ENCODE data around the gene RIC1.
"Not testable (repeated sequence)": the region's sequence is repeated elsewhere in the genome, so short reads cannot be mapped to it uniquely, and the experiment has no call there.

RIC1 gene

DNA sequence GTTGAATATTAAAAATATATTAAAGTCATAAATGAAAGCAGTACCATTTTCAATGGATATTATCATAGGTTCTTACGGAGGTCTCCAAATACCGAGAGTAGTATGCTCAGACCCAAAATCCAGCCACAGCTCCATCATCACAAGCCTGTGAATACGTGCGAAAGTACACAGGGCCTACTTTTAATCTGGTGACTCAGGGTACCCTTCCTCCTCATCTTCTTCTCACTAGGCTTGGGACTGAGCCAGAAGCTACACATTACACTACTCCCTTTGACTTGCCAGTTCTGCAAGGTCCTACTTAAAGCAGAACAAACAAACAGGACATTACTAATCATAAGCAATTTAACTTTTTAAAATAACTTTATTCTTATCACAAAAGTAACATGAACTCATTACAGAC, 7.6 kb upstream of the RIC1 start:
- DNase-seq, result no peak
- peaks cover 0 to 8% (median 0%) of the 10 kb centered on the region in 4 experiments for H3K36me3 ChIP-seq (ENCODE audit: control insufficient read depth in 4 of 4, insufficient read depth in 4 of 4, low read length in 3 of 4)
- H3K4me3 ChIP-seq (ENCODE audit: control insufficient read depth in 1 of 7, extremely low read depth in 1 of 7, insufficient read depth in 4 of 7, low read depth in 2 of 7, low read length in 6 of 7), result no peak overlapping the region
- H3K4me1 ChIP-seq (ENCODE audit: control extremely low read depth in 1 of 4, control insufficient read depth in 4 of 4, insufficient read depth in 4 of 4, low read length in 3 of 4), result peaks cover 13 to 27% (median 16%) of the 10 kb centered on the region in 4 experiments
- 97% methylated on average over 4 of the region's 4 CpGs for WGBS (ENCODE audit: insufficient coverage)
- H3K27me3 ChIP-seq (replicated peaks in 2 of 5; ENCODE audit: control insufficient read depth in 4 of 5, insufficient read depth in 5 of 5, low read length in 4 of 5), result no peaks in the 10 kb centered on the region
- H3K27ac ChIP-seq (ENCODE audit: insufficient read depth in 1 of 2, low read depth in 1 of 2, low read length in 2 of 2, poor library complexity in 1 of 2, severe bottlenecking in 2 of 2), result no peak overlapping the region
- POLR2A ChIA-PET, result no interaction called here
- CTCF ChIA-PET, result interaction anchor here (0.6 kb wide), 1 partner anchor 32 kb away, joined by 3 read pairs; no protein-coding TSS in a partner anchor
- no peaks in the 10 kb centered on the region for H3K9me3 ChIP-seq (ENCODE audit: control extremely low read depth in 1 of 5, control insufficient read depth in 4 of 5, insufficient read depth in 2 of 5, low read depth in 1 of 5, low read length in 4 of 5)

- Histone ChIP-seq H3K27me3 (replicated peaks in 2 of 5; ENCODE audit: control insufficient read depth in 4 of 5, insufficient read depth in 5 of 5, low read length in 4 of 5) (no peaks in the 10 kb centered on the region), H3K4me3 (ENCODE audit: control insufficient read depth in 1 of 7, extremely low read depth in 1 of 7, insufficient read depth in 4 of 7, low read depth in 2 of 7, low read length in 6 of 7) (no peak overlapping the region), H3K36me3 (ENCODE audit: control insufficient read depth in 4 of 4, insufficient read depth in 4 of 4, low read length in 3 of 4) (peaks cover 0 to 8% (median 0%) of the 10 kb centered on the region in 4 experiments), H3K27ac (ENCODE audit: insufficient read depth in 1 of 2, low read depth in 1 of 2, low read length in 2 of 2, poor library complexity in 1 of 2, severe bottlenecking in 2 of 2) (no peak overlapping the region), H3K9me3 (ENCODE audit: control extremely low read depth in 1 of 5, control insufficient read depth in 4 of 5, insufficient read depth in 2 of 5, low read depth in 1 of 5, low read length in 4 of 5) (no peaks in the 10 kb centered on the region), H3K4me1 (ENCODE audit: control extremely low read depth in 1 of 4, control insufficient read depth in 4 of 4, insufficient read depth in 4 of 4, low read length in 3 of 4) (peaks cover 20 to 33% (median 23%) of the 10 kb centered on the region in 4 experiments)
- no peak for DNase-seq
- ChIA-PET CTCF (interaction anchor here (0.6 to 2.5 kb wide), 2 partner anchors 13 to 33 kb away, joined by 3 to 11 read pairs; no protein-coding TSS in a partner anchor), POLR2A (interaction anchor here (0.8 kb wide), 1 partner anchor 121 kb away, joined by 3 read pairs; no protein-coding TSS in a partner anchor)
- 100% methylated on average over 1 of the region's 3 CpGs for WGBS (ENCODE audit: insufficient coverage)
Observed at GRCh38 chr9:5622016-5622415, 6.9 kb upstream of the RIC1 start.

- Histone ChIP-seq H3K27me3 (replicated peaks in 2 of 5; ENCODE audit: control insufficient read depth in 4 of 5, insufficient read depth in 5 of 5, low read length in 4 of 5) (no peaks in the 10 kb centered on the region), H3K27ac (ENCODE audit: insufficient read depth in 1 of 2, low read depth in 1 of 2, low read length in 2 of 2, poor library complexity in 1 of 2, severe bottlenecking in 2 of 2) (peak overlapping the region in 1 of 2 experiments; percentile 14), H3K4me1 (ENCODE audit: control extremely low read depth in 1 of 4, control insufficient read depth in 4 of 4, insufficient read depth in 4 of 4, low read length in 3 of 4) (peaks cover 25 to 42% (median 32%) of the 10 kb centered on the region in 4 experiments), H3K4me3 (ENCODE audit: control insufficient read depth in 1 of 7, extremely low read depth in 1 of 7, insufficient read depth in 4 of 7, low read depth in 2 of 7, low read length in 6 of 7) (no peak overlapping the region), H3K9me3 (ENCODE audit: control extremely low read depth in 1 of 5, control insufficient read depth in 4 of 5, insufficient read depth in 2 of 5, low read depth in 1 of 5, low read length in 4 of 5) (no peaks in the 10 kb centered on the region), H3K36me3 (ENCODE audit: control insufficient read depth in 4 of 4, insufficient read depth in 4 of 4, low read length in 3 of 4) (peaks cover 0 to 8% (median 0%) of the 10 kb centered on the region in 4 experiments)
- POLR2A ChIA-PET, result no interaction called here
- DNase-seq, result no peak
- no CpG with 5 or more reads among the region's 2 CpGs for WGBS (ENCODE audit: insufficient coverage)
- CTCF ChIA-PET, result interaction anchor here (0.7 to 1.6 kb wide), 2 partner anchors 13 to 175 kb away, joined by 3 to 5 read pairs; partner anchors contain the start of gene CD274
Observed at GRCh38 chr9:5624655-5625054, 4.3 kb upstream of the RIC1 start.

- ChIA-PET POLR2A (interaction anchor here (0.6 to 0.7 kb wide), 4 partner anchors 12 to 205 kb away, joined by 3 to 6 read pairs (median 4); no protein-coding TSS in a partner anchor), CTCF (interaction anchor here (0.7 to 1.4 kb wide), 4 partner anchors 8 to 312 kb away, joined by 3 to 4 read pairs (median 4); no protein-coding TSS in a partner anchor)
- Histone ChIP-seq H3K4me1 (ENCODE audit: control extremely low read depth in 1 of 4, control insufficient read depth in 4 of 4, insufficient read depth in 4 of 4, low read length in 3 of 4) (peaks cover 35 to 59% (median 39%) of the 10 kb centered on the region in 4 experiments), H3K9me3 (ENCODE audit: control extremely low read depth in 1 of 5, control insufficient read depth in 4 of 5, insufficient read depth in 2 of 5, low read depth in 1 of 5, low read length in 4 of 5) (no peaks in the 10 kb centered on the region), H3K27me3 (replicated peaks in 2 of 5; ENCODE audit: control insufficient read depth in 4 of 5, insufficient read depth in 5 of 5, low read length in 4 of 5) (no peaks in the 10 kb centered on the region), H3K27ac (ENCODE audit: insufficient read depth in 1 of 2, low read depth in 1 of 2, low read length in 2 of 2, poor library complexity in 1 of 2, severe bottlenecking in 2 of 2) (peak overlapping the region; percentile 79 to 91), H3K4me3 (ENCODE audit: control insufficient read depth in 1 of 7, extremely low read depth in 1 of 7, insufficient read depth in 4 of 7, low read depth in 2 of 7, low read length in 6 of 7) (peak overlapping the region in 6 of 7 experiments; percentile 90 to 97 (median 95)), H3K36me3 (ENCODE audit: control insufficient read depth in 4 of 4, insufficient read depth in 4 of 4, low read length in 3 of 4) (peaks cover 0 to 6% (median 0%) of the 10 kb centered on the region in 4 experiments)
- DNase-seq, result peak; percentile 67 to 96 (median 92)
- 0% methylated on average over 1 of the region's 5 CpGs for WGBS (ENCODE audit: insufficient coverage)
Observed at GRCh38 chr9:5626727-5627634, 1.9 kb upstream of the RIC1 start.

DNA sequence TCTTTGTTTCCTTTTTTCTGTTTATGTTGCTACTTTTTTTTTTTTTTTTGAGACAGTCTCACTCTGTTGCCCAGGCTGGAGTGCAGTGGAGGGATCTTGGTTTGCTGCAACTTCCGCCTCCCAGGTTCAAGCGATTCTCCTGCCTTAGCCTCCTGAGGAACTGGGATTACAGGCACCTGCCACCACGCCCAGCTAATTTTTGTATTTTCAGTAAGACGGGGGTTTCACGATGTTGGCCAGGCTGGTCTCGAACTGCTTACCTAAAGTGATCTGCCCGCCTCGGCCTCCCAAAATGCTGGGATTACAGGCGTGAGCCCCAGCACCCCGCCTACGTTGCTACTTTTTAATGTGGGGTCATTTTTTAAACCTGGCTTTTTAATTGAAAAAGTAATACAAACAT, 1.2 kb upstream of the RIC1 start:
- ChIA-PET CTCF (interaction anchor here (0.6 to 1.7 kb wide), 8 partner anchors 8 to 965 kb away, joined by 3 to 5 read pairs (median 3); no protein-coding TSS in a partner anchor), POLR2A (interaction anchor here (0.6 to 0.7 kb wide), 4 partner anchors 11 to 204 kb away, joined by 3 to 6 read pairs (median 4); no protein-coding TSS in a partner anchor)
- DNase-seq, result peak in 2 of 3 donors; percentile 7 to 13
- not testable (repeated sequence) for H3K9me3 ChIP-seq (ENCODE audit: control extremely low read depth in 1 of 5, control insufficient read depth in 4 of 5, insufficient read depth in 2 of 5, low read depth in 1 of 5, low read length in 4 of 5); H3K36me3 ChIP-seq (ENCODE audit: control insufficient read depth in 4 of 4, insufficient read depth in 4 of 4, low read length in 3 of 4); H3K27me3 ChIP-seq (replicated peaks in 2 of 5; ENCODE audit: control insufficient read depth in 4 of 5, insufficient read depth in 5 of 5, low read length in 4 of 5)
- peaks cover 35 to 59% (median 39%) of the 10 kb centered on the region in 4 experiments for H3K4me1 ChIP-seq (ENCODE audit: control extremely low read depth in 1 of 4, control insufficient read depth in 4 of 4, insufficient read depth in 4 of 4, low read length in 3 of 4)
- peak overlapping the region in 6 of 7 experiments; percentile 90 to 97 (median 95) for H3K4me3 ChIP-seq (ENCODE audit: control insufficient read depth in 1 of 7, extremely low read depth in 1 of 7, insufficient read depth in 4 of 7, low read depth in 2 of 7, low read length in 6 of 7)
- WGBS (ENCODE audit: insufficient coverage), result 28% methylated on average over 8 of the region's 11 CpGs
- peak overlapping the region; percentile 79 to 91 for H3K27ac ChIP-seq (ENCODE audit: insufficient read depth in 1 of 2, low read depth in 1 of 2, low read length in 2 of 2, poor library complexity in 1 of 2, severe bottlenecking in 2 of 2)

GRCh38 chr9:5628183-5628529, 751 bp upstream of the RIC1 start:
- WGBS (ENCODE audit: insufficient coverage), result 4% methylated on average over 5 of the region's 7 CpGs
- Histone ChIP-seq H3K27ac (ENCODE audit: insufficient read depth in 1 of 2, low read depth in 1 of 2, low read length in 2 of 2, poor library complexity in 1 of 2, severe bottlenecking in 2 of 2) (peak overlapping the region; percentile 79 to 91), H3K27me3 (replicated peaks in 2 of 5; ENCODE audit: control insufficient read depth in 4 of 5, insufficient read depth in 5 of 5, low read length in 4 of 5) (no peaks in the 10 kb centered on the region), H3K4me3 (ENCODE audit: control insufficient read depth in 1 of 7, extremely low read depth in 1 of 7, insufficient read depth in 4 of 7, low read depth in 2 of 7, low read length in 6 of 7) (peak overlapping the region; percentile 71 to 97 (median 94)), H3K4me1 (ENCODE audit: control extremely low read depth in 1 of 4, control insufficient read depth in 4 of 4, insufficient read depth in 4 of 4, low read length in 3 of 4) (peaks cover 35 to 59% (median 39%) of the 10 kb centered on the region in 4 experiments), H3K9me3 (ENCODE audit: control extremely low read depth in 1 of 5, control insufficient read depth in 4 of 5, insufficient read depth in 2 of 5, low read depth in 1 of 5, low read length in 4 of 5) (no peaks in the 10 kb centered on the region), H3K36me3 (ENCODE audit: control insufficient read depth in 4 of 4, insufficient read depth in 4 of 4, low read length in 3 of 4) (peaks cover 0 to 6% (median 0%) of the 10 kb centered on the region in 4 experiments)
- ChIA-PET POLR2A (interaction anchor here (0.7 to 0.9 kb wide), 2 partner anchors 16 to 136 kb away, joined by 3 to 6 read pairs; no protein-coding TSS in a partner anchor), CTCF (interaction anchor here (0.6 to 1.7 kb wide), 8 partner anchors 9 to 965 kb away, joined by 3 to 5 read pairs (median 3); no protein-coding TSS in a partner anchor)
- no peak for DNase-seq
